NCI-H1105 (cell line): ENCODE measurements around the gene BCL11A.

Experiments used
- DNase-seq: peaks from one replicate; lab custom pipeline; 2025; lab: John Stamatoyannopoulos, UW

Gene BCL11A

DNA sequence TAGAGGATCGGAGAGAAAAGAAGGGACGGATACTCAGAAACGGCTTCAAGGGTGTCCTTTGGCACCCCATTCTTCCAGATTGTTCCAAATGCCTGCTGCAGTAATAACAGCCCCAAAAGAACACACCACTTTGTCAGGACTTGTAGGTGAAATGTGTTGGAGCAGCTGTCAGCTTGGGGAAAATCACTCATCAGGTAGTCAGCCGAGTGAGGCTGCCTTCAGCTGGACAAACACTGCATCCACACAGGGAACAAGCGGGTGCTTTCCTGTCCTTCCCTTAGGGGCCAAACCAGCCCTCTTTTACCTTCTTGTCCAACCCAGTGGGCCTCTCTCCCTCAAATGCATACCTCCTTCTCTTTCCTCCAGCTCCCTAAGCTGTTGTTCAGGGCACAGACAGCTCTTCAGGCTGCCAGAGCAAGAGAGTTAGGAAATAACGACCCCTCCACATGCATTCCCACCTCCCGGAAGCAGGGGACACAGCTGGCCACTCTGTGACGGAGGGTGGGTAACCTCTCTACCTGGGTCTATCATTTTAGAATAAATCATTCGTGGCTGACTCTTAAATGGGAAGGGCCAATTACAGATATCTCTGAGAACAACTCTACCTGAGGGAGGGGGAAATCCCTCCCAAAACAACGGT lies 48.1 kb downstream of the BCL11A start:
- DNase-seq, result no peak

- no peak for DNase-seq
Measured at GRCh38 chr2:60504049-60504448, 49.4 kb downstream of the BCL11A start.

GRCh38 chr2:60502144-60502543 lies 51.3 kb downstream of the BCL11A start:
- no peak for DNase-seq

DNA sequence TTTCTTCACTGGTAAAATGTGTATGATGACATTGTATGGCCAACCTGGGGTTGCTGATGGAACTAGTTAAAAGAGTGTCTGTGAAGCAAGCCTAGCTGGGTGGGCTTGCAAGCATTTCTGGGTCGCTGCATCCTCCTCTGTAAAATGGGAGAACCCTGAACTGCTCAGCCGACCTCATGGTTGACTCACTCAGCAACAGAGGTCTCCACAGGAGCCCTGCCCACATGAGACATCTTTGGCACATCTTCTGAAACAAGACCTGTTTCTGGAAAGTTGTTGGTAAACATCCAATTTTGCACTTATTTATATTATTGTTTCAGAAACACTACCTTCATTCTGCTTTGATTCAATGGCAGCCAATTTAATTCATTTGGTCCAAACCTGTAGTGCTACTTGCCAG lies 52.6 kb downstream of the BCL11A start:
- no peak for DNase-seq

- DNase-seq, result peak; percentile 16
Measured at GRCh38 chr2:60499651-60500265, 53.7 kb downstream of the BCL11A start.

GRCh38 chr2:60498816-60499429 lies 54.5 kb downstream of the BCL11A start:
- no peak for DNase-seq

GRCh38 chr2:60498127-60498815 lies 55.2 kb downstream of the BCL11A start:
- DNase-seq, result no peak

- DNase-seq, result no peak
Measured at GRCh38 chr2:60497500-60497899, 56.0 kb downstream of the BCL11A start.

DNA sequence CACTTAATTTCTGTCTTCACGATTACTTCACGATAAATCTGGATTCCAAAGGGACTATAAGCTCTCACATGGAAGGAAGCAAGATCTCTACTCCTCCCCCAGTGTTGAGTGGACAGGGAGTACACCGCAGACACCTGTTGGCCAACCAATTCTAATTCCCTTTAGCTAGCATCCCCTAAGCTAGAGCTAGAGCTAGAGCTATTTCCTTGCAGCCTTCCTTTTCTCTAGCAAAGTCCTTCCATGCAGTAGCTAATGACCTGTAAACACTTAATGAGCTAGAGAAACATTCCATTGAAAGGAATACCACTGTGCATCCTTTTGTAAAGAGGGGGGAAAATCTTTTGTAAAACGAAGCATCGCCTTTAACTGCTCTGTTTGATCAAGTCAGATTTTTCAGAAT lies 56.5 kb downstream of the BCL11A start:
- no peak for DNase-seq

DNA sequence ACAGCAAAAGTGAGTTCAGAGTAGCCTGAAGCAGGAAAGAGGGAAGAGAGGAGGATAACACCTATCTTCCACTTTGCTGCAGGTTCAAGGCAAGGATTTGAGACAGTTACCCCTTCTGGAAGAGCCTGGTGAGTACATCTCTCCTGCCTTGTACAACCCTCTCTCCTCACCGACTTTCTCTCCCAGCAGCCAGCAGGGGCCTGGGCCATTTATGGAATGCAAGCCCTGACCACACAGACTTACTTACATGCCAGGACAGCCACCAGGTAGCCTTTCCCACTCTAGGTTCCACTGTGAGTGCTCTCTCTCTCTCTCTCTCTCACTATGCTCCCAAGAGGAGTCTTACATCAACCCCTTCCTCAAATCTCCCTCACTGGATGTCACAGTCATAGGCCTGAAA lies 57.0 kb downstream of the BCL11A start:
- no peak for DNase-seq

DNA sequence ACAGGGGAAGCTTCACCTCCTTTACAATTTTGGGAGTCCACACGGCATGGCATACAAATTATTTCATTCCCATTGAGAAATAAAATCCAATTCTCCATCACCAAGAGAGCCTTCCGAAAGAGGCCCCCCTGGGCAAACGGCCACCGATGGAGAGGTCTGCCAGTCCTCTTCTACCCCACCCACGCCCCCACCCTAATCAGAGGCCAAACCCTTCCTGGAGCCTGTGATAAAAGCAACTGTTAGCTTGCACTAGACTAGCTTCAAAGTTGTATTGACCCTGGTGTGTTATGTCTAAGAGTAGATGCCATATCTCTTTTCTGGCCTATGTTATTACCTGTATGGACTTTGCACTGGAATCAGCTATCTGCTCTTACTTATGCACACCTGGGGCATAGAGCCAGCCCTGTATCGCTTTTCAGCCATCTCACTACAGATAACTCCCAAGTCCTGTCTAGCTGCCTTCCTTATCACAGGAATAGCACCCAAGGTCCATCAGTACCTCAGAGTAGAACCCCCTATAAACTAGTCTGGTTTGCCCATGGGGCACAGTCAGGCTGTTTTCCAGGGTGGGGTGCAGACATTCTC lies 58.3 kb downstream of the BCL11A start:
- no peak for DNase-seq

DNA sequence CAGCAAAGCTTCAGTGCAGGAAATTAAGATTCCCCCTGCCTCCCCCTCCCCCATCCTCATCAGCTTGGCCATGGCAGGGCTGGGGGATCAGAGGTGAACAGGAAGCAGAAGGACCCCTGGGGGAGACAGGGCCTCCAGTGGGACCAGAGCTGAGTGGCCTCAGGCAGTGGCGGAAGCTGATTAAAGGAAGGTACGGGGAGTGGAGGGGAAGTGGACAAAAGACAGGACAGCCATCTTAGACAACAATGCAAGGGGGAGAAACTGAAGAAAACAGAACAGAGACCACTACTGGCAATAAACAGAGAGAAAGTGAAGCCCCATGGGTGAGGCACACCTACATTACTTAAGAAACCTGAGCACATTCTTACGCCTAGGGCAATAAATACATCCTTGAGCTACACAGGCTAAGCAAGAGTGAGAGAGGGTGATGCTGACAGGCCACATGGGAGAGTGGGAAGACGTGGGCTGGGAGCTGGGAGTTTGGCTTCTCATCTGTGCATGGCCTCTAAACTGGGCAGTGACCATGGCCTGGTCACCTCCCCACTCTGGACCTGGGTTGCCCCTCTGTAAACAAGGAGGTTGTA lies 59.6 kb downstream of the BCL11A start:
- DNase-seq, result no peak

DNA sequence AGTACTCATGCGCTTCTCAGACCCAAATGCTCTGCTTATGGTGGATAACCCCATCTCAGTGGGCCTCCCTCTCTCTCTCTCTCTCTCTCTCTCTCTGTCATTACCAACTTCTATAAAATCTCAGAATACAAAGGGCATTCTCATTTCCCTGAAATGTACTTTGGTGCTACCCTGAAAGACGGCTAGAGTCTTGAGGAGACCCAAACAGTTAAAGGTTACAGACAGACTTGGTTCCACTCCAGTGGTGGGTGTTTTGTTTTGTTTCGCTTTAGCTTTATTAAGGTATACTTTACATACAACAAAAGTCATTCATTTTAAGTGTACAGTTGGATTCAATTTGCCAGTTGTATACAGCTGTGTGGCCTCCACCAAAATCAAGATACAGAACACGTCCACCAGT lies 60.9 kb downstream of the BCL11A start:
- no peak for DNase-seq

GRCh38 chr2:60490848-60491247 lies 62.6 kb downstream of the BCL11A start:
- DNase-seq, result no peak

DNA sequence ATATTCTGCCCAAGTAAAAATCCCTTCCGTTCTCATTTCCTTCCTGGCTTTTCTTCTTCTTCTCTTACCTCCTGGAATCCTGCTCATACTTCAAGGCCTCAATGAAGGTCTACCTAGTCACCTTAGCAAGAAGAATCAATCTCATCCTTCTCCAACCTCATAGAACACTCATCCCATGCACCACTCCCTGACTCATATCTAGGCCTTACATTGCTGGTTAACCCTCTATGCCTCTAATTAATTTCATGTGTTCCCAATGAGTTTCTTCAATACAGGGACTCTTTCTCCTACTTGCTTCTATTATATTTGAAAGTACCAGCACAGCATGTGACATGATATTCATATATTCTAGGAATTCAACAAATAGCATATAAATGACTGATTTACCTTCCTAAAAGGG lies 63.0 kb downstream of the BCL11A start:
- DNase-seq, result no peak

- no peak for DNase-seq
Measured at GRCh38 chr2:60489289-60489688, 64.2 kb downstream of the BCL11A start.

- DNase-seq, result no peak
Measured at GRCh38 chr2:60488291-60488690, 65.2 kb downstream of the BCL11A start.

- no peak for DNase-seq
Measured at GRCh38 chr2:60487174-60487573, 66.3 kb downstream of the BCL11A start.

DNA sequence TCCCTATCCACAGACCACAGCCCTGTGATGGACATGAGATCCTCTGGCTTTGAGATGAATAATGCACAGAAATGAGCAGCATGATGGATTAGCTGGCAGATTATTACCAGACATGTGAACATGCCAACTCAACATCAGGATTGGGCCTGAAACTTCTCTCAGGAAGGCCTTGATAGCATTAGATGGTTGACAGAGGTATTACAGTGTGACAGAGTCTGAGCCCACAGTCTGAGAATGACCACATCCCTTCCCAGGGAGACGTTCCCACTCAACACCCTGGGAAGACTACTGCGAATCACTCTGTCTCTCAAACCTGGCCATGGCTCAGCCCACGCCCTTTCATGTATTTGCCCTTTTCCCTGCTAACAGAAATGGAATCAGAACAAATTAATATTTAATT lies 66.9 kb downstream of the BCL11A start:
- no peak for DNase-seq

- no peak for DNase-seq
Measured at GRCh38 chr2:60486067-60486466, 67.4 kb downstream of the BCL11A start.

- no peak for DNase-seq
Measured at GRCh38 chr2:60485550-60485949, 67.9 kb downstream of the BCL11A start.

- no peak for DNase-seq
Measured at GRCh38 chr2:60485055-60485454, 68.4 kb downstream of the BCL11A start.
